ENCODE results near the gene FBRSL1. TPM values are rescaled to one million over a fixed set of nuclear protein-coding genes. Genes with fewer than 3 reads are reported as not detected.

FBRSL1 gene
- total and polyA plus RNA-seq, 2 donors (not counting 1 experiment from before 2014, with no cell fraction given) = 62.6 to 112 TPM

GRCh38 chr12:132496358-132496669, 6.4 kb downstream of the FBRSL1 start:
- Histone ChIP-seq H3K27me3 (replicated peaks in 1 of 4; ENCODE audit: control extremely low read depth in 1 of 4, control insufficient read depth in 3 of 4, insufficient read depth in 4 of 4, low read length in 3 of 4) (no peaks in the 10 kb centered on the region), H3K27ac (ENCODE audit: low read length in 2 of 2) (no peak overlapping the region), H3K4me1 (ENCODE audit: control insufficient read depth in 2 of 2, insufficient read depth in 2 of 2, low read length in 2 of 2) (peaks cover 24 to 87% of the 10 kb centered on the region in 2 donors), H3K9me3 (ENCODE audit: control extremely low read depth in 1 of 3, control insufficient read depth in 2 of 3, insufficient read depth in 1 of 3, low read length in 2 of 3) (no peaks in the 10 kb centered on the region), H4K20me1 (ENCODE audit: control insufficient read depth, insufficient read depth, low read length, poor library complexity, severe bottlenecking) (peaks cover 100% of the 10 kb centered on the region), H3K79me2 (ENCODE audit: control insufficient read depth, insufficient read depth, low read length) (peaks cover 100% of the 10 kb centered on the region), H3K36me3 (replicated peaks in 1 of 2; ENCODE audit: control extremely low read depth in 1 of 2, control insufficient read depth in 1 of 2, extremely low read depth in 1 of 2, insufficient read depth in 2 of 2, low read length in 1 of 2) (peaks cover 0 to 19% of the 10 kb centered on the region in 2 experiments), H3K9ac (ENCODE audit: low read length) (no peak overlapping the region), H3K4me3 (ENCODE audit: control extremely low read depth in 1 of 5, extremely low read depth in 1 of 5, insufficient read depth in 1 of 5, low read depth in 2 of 5, low read length in 4 of 5) (no peak overlapping the region), H2AFZ (ENCODE audit: insufficient read depth, low read depth, low read length, poor library complexity, severe bottlenecking) (no peak overlapping the region), H3K4me2 (replicated peaks; ENCODE audit: low read depth, low read length, poor library complexity, severe bottlenecking) (no peak overlapping the region)
- no peak overlapping the region for H3K27ac Mint-ChIP-seq
- WGBS (ENCODE audit: insufficient coverage) = 73% methylated on average over 3 of the region's 10 CpGs
- no peak overlapping the region for H3K4me3 Mint-ChIP-seq
- peaks cover 68% of the 10 kb centered on the region for H3K4me1 Mint-ChIP-seq
- no peak for DNase-seq
- H3K27me3 Mint-ChIP-seq = no peaks in the 10 kb centered on the region
- intact Hi-C loops (cut with micrococcal nuclease) = no loop called here
- no peak for ATAC-seq (ENCODE audit: low read depth)
- no peaks in the 10 kb centered on the region for H3K9me3 Mint-ChIP-seq (ENCODE audit: insufficient read depth)
- ChIA-PET CTCF (no interaction called here), POLR2A (no interaction called here)
- TF ChIP-seq EZH2 (IDR thresholded peaks at IDR 0.05; ENCODE audit: borderline replicate concordance, insufficient read depth, low read depth, low read length, poor library complexity, severe bottlenecking) = no peak
- TF ChIP-seq CTCF (IDR thresholded peaks at IDR 0.05) = no peak

GRCh38 chr12:132496710-132497109, 6.8 kb downstream of the FBRSL1 start:
- Histone ChIP-seq H2AFZ (ENCODE audit: insufficient read depth, low read depth, low read length, poor library complexity, severe bottlenecking) (no peak overlapping the region), H4K20me1 (ENCODE audit: control insufficient read depth, insufficient read depth, low read length, poor library complexity, severe bottlenecking) (peaks cover 100% of the 10 kb centered on the region), H3K9ac (ENCODE audit: low read length) (no peak overlapping the region), H3K4me2 (replicated peaks; ENCODE audit: low read depth, low read length, poor library complexity, severe bottlenecking) (no peak overlapping the region), H3K9me3 (ENCODE audit: control extremely low read depth in 1 of 3, control insufficient read depth in 2 of 3, insufficient read depth in 1 of 3, low read length in 2 of 3) (no peaks in the 10 kb centered on the region), H3K27ac (ENCODE audit: low read length in 2 of 2) (no peak overlapping the region), H3K36me3 (replicated peaks in 1 of 2; ENCODE audit: control extremely low read depth in 1 of 2, control insufficient read depth in 1 of 2, extremely low read depth in 1 of 2, insufficient read depth in 2 of 2, low read length in 1 of 2) (peaks cover 0 to 19% of the 10 kb centered on the region in 2 experiments), H3K4me3 (ENCODE audit: control extremely low read depth in 1 of 5, extremely low read depth in 1 of 5, insufficient read depth in 1 of 5, low read depth in 2 of 5, low read length in 4 of 5) (no peak overlapping the region), H3K79me2 (ENCODE audit: control insufficient read depth, insufficient read depth, low read length) (peaks cover 100% of the 10 kb centered on the region), H3K4me1 (ENCODE audit: control insufficient read depth in 2 of 2, insufficient read depth in 2 of 2, low read length in 2 of 2) (peaks cover 20 to 84% of the 10 kb centered on the region in 2 donors), H3K27me3 (replicated peaks in 1 of 4; ENCODE audit: control extremely low read depth in 1 of 4, control insufficient read depth in 3 of 4, insufficient read depth in 4 of 4, low read length in 3 of 4) (no peaks in the 10 kb centered on the region)
- Mint-ChIP-seq H3K4me3 (no peak overlapping the region), H3K27me3 (no peaks in the 10 kb centered on the region), H3K9me3 (ENCODE audit: insufficient read depth) (no peaks in the 10 kb centered on the region), H3K4me1 (peaks cover 64% of the 10 kb centered on the region), H3K27ac (no peak overlapping the region)
- DNase-seq (no peak), ATAC-seq (ENCODE audit: low read depth) (no peak)
- POLR2A ChIA-PET = no interaction called here
- TF ChIP-seq CTCF (IDR thresholded peaks at IDR 0.05) (no peak), EZH2 (IDR thresholded peaks at IDR 0.05; ENCODE audit: borderline replicate concordance, insufficient read depth, low read depth, low read length, poor library complexity, severe bottlenecking) (no peak)
- intact Hi-C loops (cut with micrococcal nuclease) = no loop called here
- CTCF ChIA-PET = interaction anchor here (0.6 kb wide), 1 partner anchor 122 kb away, joined by 7 read pairs; no protein-coding TSS in a partner anchor
- WGBS (ENCODE audit: insufficient coverage) = 94% methylated on average over 25 of the region's 27 CpGs
